ENCODE data around the gene AP2B1. TPM values are rescaled to one million over a fixed set of nuclear protein-coding genes. Genes with fewer than 3 reads are reported as not detected.
A peak's percentile ranks its signal among the peaks of the same experiment; 100 is the strongest.
"Not testable (repeated sequence)": the region's sequence is repeated elsewhere in the genome, so short reads cannot be mapped to it uniquely, and the experiment has no call there.

AP2B1 gene
- total RNA-seq, 2 donors from 2014 or later, result 154 to 190 TPM

GRCh38 chr17:35566968-35567367 is 20.2 kb upstream of the AP2B1 start:
- DNase-seq (peak in 1 of 2 donors; percentile 12), ATAC-seq (no peak)
- intact Hi-C loops (cut with DNase I, micrococcal nuclease), result no loop called here

GRCh38 chr17:35568561-35568960 is 18.6 kb upstream of the AP2B1 start:
- intact Hi-C loops (cut with DNase I, micrococcal nuclease), result no loop called here
- DNase-seq, result peak; percentile 26 to 49
- ATAC-seq, result peak; percentile 59

- ATAC-seq (no peak), DNase-seq (no peak)
- intact Hi-C loops (cut with DNase I, micrococcal nuclease), result no loop called here
These were observed 17.7 kb upstream of the AP2B1 start for GRCh38 chr17:35569405-35569804.

GRCh38 chr17:35575759-35576158 is 11.4 kb upstream of the AP2B1 start:
- DNase-seq, result no peak
- intact Hi-C loops (cut with DNase I, micrococcal nuclease), result no loop called here

GRCh38 chr17:35577830-35578196 is 9.3 kb upstream of the AP2B1 start:
- ATAC-seq, result peak; percentile 38
- intact Hi-C loops (cut with DNase I, micrococcal nuclease), result no loop called here

More at GRCh38 chr17:35575759-35576158, 11.4 kb upstream of the AP2B1 start:
- ATAC-seq, result no peak

GRCh38 chr17:35578197-35578928 is 8.8 kb upstream of the AP2B1 start, which contains the start of gene PEX12:
TSS of gene PEX12 (minus strand) at chr17:35578571. CDS start at chr17:35578021, 550 bp downstream.
- DNase-seq (peak; percentile 91 to 93), ATAC-seq (peak; percentile 95)
- intact Hi-C loops (cut with DNase I, micrococcal nuclease), result no loop called here

More at GRCh38 chr17:35577830-35578196, 9.3 kb upstream of the AP2B1 start:
- DNase-seq, result peak in 1 of 2 donors; percentile 21

GRCh38 chr17:35578929-35579432 is 8.1 kb upstream of the AP2B1 start:
- DNase-seq (no peak), ATAC-seq (peak; percentile 24)
- intact Hi-C loops (cut with DNase I, micrococcal nuclease), result no loop called here

GRCh38 chr17:35584061-35584460 is 3.1 kb upstream of the AP2B1 start:
- ATAC-seq (no peak), DNase-seq (no peak)
- intact Hi-C loops (cut with DNase I, micrococcal nuclease), result no loop called here

GRCh38 chr17:35586569-35587073 is 501 bp upstream of the AP2B1 start:
- intact Hi-C loops (cut with DNase I, micrococcal nuclease), result no loop called here

GRCh38 chr17:35588196-35588920 is 1.2 kb downstream of the AP2B1 start:
- ATAC-seq, result peak; percentile 69
- DNase-seq, result peak in 1 of 2 donors; percentile 23
- intact Hi-C loops (cut with DNase I, micrococcal nuclease), result no loop called here

More at GRCh38 chr17:35586569-35587073, 501 bp upstream of the AP2B1 start:
- DNase-seq (peak in 1 of 2 donors; percentile 17), ATAC-seq (no peak)

GRCh38 chr17:35596072-35596471 is 8.9 kb downstream of the AP2B1 start:
- no peak for DNase-seq
- no peak for ATAC-seq

GRCh38 chr17:35596530-35597233 is 9.6 kb downstream of the AP2B1 start:
- DNase-seq (no peak), ATAC-seq (no peak)
- intact Hi-C loops (cut with DNase I, micrococcal nuclease), result no loop called here

More at GRCh38 chr17:35596072-35596471, 8.9 kb downstream of the AP2B1 start:
- intact Hi-C loops (cut with DNase I, micrococcal nuclease), result no loop called here

GRCh38 chr17:35597604-35598003 is 10.5 kb downstream of the AP2B1 start:
- ATAC-seq, result no peak
- DNase-seq, result no peak

GRCh38 chr17:35603674-35604073 is 16.6 kb downstream of the AP2B1 start:
- intact Hi-C loops (cut with DNase I, micrococcal nuclease), result no loop called here
- ATAC-seq (no peak), DNase-seq (no peak)

More at GRCh38 chr17:35597604-35598003, 10.5 kb downstream of the AP2B1 start:
- intact Hi-C loops (cut with DNase I, micrococcal nuclease), result no loop called here

- ATAC-seq (no peak), DNase-seq (no peak)
- intact Hi-C loops (cut with DNase I, micrococcal nuclease), result no loop called here
These were observed 18.6 kb downstream of the AP2B1 start for GRCh38 chr17:35605678-35606077.

- DNase-seq, result no peak
- intact Hi-C loops (cut with DNase I, micrococcal nuclease), result no loop called here
These were observed 20.2 kb downstream of the AP2B1 start for GRCh38 chr17:35607239-35607847.

GRCh38 chr17:35609831-35610230 is 22.7 kb downstream of the AP2B1 start:
- DNase-seq, result no peak
- intact Hi-C loops (cut with DNase I, micrococcal nuclease), result loop anchor here in 1 of 2 donors (10.0 kb wide), 1 partner anchor 135 kb away; no protein-coding TSS in a partner anchor
- no peak for ATAC-seq

More at GRCh38 chr17:35607239-35607847, 20.2 kb downstream of the AP2B1 start:
- ATAC-seq, result no peak

GRCh38 chr17:35610746-35611145 is 23.6 kb downstream of the AP2B1 start:
- not testable (repeated sequence) for ATAC-seq, DNase-seq
- intact Hi-C loops (cut with DNase I, micrococcal nuclease), result loop anchor here in 1 of 2 donors (10.0 kb wide), 1 partner anchor 134 kb away; no protein-coding TSS in a partner anchor
